ENCODE results near the gene KIF26A. TPM values are rescaled to one million over a fixed set of nuclear protein-coding genes. Genes with fewer than 3 reads are reported as not detected.

KIF26A gene
- total RNA-seq, 3 donors from 2014 or later, result 1.4 to 4.6 (median 2.2) TPM

- Histone ChIP-seq H3K36me3 (no peaks in the 10 kb centered on the region), H3K9me3 (no peaks in the 10 kb centered on the region), H3K4me3 (no peak overlapping the region), H3K27ac (no peak overlapping the region), H3K4me1 (peaks cover 0 to 6% of the 10 kb centered on the region in 2 donors), H3K27me3 (peaks cover 0 to 12% of the 10 kb centered on the region in 2 donors)
- DNase-seq (ENCODE audit: low spot score in 2 of 2), result no peak
- TF ChIP-seq POLR2A (IDR thresholded peaks at IDR 0.05), result no peak
- TF ChIP-seq, protein P1, sequence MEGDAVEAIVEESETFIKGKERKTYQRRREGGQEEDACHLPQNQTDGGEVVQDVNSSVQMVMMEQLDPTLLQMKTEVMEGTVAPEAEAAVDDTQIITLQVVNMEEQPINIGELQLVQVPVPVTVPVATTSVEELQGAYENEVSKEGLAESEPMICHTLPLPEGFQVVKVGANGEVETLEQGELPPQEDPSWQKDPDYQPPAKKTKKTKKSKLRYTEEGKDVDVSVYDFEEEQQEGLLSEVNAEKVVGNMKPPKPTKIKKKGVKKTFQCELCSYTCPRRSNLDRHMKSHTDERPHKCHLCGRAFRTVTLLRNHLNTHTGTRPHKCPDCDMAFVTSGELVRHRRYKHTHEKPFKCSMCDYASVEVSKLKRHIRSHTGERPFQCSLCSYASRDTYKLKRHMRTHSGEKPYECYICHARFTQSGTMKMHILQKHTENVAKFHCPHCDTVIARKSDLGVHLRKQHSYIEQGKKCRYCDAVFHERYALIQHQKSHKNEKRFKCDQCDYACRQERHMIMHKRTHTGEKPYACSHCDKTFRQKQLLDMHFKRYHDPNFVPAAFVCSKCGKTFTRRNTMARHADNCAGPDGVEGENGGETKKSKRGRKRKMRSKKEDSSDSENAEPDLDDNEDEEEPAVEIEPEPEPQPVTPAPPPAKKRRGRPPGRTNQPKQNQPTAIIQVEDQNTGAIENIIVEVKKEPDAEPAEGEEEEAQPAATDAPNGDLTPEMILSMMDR (IDR thresholded peaks at IDR 0.05), result no peak
- no peak for TF ChIP-seq POLR2AphosphoS5 (IDR thresholded peaks at IDR 0.05)
- intact Hi-C loops (cut with DNase I; ENCODE audit: low total_unique reads), result no loop called here
Measured at GRCh38 chr14:104102282-104102914, 36.0 kb upstream of the KIF26A start.

DNA sequence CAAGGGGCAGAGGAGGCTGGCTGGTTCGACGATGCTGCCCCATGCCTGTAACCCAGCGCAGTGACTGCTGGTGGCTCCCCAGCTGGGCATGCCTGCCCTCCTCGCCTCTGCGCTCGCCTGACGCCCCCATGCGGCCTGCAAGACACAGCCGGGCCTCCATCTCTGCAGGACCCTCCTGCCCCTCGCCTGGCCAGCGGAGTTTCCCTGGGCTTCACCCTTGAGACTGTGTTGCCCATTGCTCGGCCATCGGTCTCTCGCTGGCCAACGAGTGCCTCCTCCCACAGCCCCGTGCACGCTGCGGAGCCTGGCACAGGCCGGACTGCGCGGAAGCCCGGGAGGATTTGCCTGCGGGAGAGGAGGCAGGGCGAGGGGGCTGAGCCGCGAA is 35.3 kb upstream of the KIF26A start:
- Histone ChIP-seq H3K27ac (no peak overlapping the region), H3K9me3 (no peaks in the 10 kb centered on the region), H3K27me3 (peaks cover 0 to 14% of the 10 kb centered on the region in 2 donors), H3K4me3 (no peak overlapping the region), H3K4me1 (peaks cover 0 to 6% of the 10 kb centered on the region in 2 donors), H3K36me3 (no peaks in the 10 kb centered on the region)
- intact Hi-C loops (cut with DNase I; ENCODE audit: low total_unique reads), result no loop called here
- TF ChIP-seq, protein P1 (IDR thresholded peaks at IDR 0.05), result no peak
- TF ChIP-seq POLR2AphosphoS5 (IDR thresholded peaks at IDR 0.05), result no peak
- no peak for TF ChIP-seq POLR2A (IDR thresholded peaks at IDR 0.05)
- DNase-seq (ENCODE audit: low spot score in 2 of 2), result no peak

DNA sequence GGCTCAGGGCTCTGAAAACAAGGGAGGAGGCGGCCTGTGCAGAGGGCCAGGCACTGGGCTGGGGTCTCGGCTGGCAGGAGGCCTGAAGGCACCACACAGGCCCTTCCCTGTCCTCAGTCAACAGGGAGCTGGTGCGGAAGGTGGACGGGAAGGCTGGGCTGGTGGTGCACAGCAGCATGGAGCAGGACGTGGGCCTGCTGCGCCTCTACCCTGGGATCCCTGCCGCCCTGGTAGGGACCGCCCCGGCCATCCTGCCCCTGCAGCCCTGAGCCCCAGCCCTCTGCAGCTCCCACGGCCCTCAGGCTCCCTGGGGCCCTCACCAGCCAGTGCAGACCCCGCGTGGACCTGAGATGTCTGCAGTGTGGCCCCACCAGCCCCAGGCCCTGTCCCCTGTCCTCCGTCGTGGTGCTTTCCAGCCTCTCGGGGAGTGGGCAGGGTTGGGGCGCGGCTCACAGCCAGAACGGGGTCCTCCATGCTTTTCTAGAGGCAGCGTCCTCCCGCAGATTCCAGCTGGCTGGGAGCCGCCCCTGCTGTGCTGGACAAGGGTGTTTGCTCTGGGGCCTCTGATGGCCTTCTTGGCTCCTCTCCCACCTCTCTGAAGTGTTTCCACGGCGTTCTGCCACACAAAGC is 34.8 kb upstream of the KIF26A start:
- Histone ChIP-seq H3K4me1 (peaks cover 0 to 6% of the 10 kb centered on the region in 2 donors), H3K4me3 (no peak overlapping the region), H3K27me3 (peaks cover 0 to 19% of the 10 kb centered on the region in 2 donors), H3K27ac (no peak overlapping the region), H3K36me3 (no peaks in the 10 kb centered on the region), H3K9me3 (no peaks in the 10 kb centered on the region)
- TF ChIP-seq POLR2AphosphoS5 (IDR thresholded peaks at IDR 0.05) (no peak), POLR2A (IDR thresholded peaks at IDR 0.05) (no peak)
- intact Hi-C loops (cut with DNase I; ENCODE audit: low total_unique reads), result no loop called here
- DNase-seq (ENCODE audit: low spot score in 2 of 2), result peak in 1 of 2 donors; percentile 41

DNA sequence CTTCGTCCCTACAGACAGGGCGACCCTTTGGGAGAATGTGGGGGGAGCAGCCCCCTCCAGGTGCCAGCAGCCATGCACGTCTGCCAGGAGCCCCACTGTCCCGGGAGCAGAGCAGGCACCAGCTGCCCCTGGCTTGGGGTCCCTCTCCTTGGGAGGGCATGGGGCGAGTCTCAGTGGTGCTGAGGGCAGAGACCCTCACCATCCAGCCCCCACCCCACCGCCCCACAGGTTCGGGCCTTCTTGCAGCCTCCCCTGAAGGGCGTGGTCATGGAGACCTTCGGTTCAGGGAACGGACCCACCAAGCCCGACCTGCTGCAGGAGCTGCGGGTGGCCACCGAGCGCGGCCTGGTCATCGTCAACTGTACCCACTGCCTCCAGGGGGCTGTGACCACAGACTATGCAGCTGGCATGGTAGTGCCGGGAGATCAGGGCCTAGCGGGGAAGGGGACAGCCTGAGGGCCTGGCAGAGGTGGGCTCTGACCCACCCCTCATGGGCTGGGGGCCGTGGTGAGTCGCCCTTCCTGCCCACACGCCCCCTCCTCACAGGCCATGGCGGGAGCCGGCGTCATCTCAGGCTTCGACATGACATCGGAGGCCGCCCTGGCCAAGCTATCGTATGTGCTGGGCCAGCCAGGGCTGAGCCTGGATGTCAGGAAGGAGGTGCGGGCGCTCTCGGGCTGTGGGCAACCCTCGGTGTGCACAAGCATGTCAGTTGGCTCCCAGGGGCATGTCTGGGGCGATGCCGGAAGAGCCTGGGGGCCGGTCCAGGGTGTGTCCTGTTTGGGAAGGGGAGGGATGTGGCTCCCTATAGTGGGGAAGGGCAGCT is 34.1 kb upstream of the KIF26A start:
- Histone ChIP-seq H3K27ac (no peak overlapping the region), H3K36me3 (no peaks in the 10 kb centered on the region), H3K4me3 (no peak overlapping the region), H3K9me3 (no peaks in the 10 kb centered on the region), H3K27me3 (peaks cover 0 to 19% of the 10 kb centered on the region in 2 donors), H3K4me1 (peaks cover 0 to 6% of the 10 kb centered on the region in 2 donors)
- DNase-seq (ENCODE audit: low spot score in 2 of 2), result peak in 1 of 2 donors; percentile 48
- TF ChIP-seq POLR2AphosphoS5 (IDR thresholded peaks at IDR 0.05), result no peak
- no peak for TF ChIP-seq POLR2A (IDR thresholded peaks at IDR 0.05)
- TF ChIP-seq, protein P1 (IDR thresholded peaks at IDR 0.05), result no peak
- intact Hi-C loops (cut with DNase I; ENCODE audit: low total_unique reads), result no loop called here

DNA sequence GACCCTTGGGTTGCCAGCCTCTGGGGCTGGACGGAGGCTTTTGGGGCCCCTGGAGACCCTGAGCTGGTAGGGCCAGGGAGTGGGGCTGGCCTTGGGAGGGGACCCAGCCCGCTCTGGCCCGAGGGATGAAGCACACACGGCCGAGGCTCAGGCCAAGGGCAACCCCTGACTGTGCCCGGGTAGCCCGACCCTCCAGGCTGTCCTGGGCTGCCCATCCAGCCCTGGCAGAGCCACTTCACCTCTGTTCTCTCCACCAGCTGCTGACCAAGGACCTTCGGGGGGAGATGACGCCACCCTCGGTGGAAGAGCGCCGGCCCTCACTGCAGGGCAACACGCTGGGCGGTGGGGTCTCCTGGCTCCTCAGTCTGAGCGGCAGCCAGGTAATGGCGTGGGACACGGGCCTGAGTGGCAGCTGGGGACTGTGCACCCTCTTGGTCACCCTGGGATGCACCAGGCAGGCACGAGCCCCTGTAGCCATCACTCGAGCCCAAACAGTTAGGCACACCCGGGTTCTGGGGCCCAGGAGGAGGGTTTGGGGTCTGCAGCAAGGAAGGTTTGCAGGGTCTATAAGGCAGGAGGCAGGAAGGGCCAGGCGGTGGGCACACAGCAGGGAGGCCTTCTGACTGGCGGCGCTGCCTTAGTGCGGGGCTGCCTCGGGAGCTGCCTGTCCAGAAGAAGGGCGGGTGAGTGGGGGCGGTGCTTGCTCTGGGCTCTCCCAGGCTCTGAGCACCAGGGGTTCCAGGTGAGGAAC is 33.1 kb upstream of the KIF26A start:
- peak in 1 of 2 donors; percentile 47 for DNase-seq (ENCODE audit: low spot score in 2 of 2)
- intact Hi-C loops (cut with DNase I; ENCODE audit: low total_unique reads), result no loop called here
- H3K36me3 ChIP-seq, result no peaks in the 10 kb centered on the region
- H3K9me3 ChIP-seq, result no peaks in the 10 kb centered on the region
- peaks cover 0 to 26% of the 10 kb centered on the region in 2 donors for H3K27me3 ChIP-seq
- H3K4me1 ChIP-seq, result peaks cover 0 to 6% of the 10 kb centered on the region in 2 donors
- no peak for TF ChIP-seq POLR2A (IDR thresholded peaks at IDR 0.05)
- TF ChIP-seq, protein P1 (IDR thresholded peaks at IDR 0.05), result no peak
- no peak for TF ChIP-seq POLR2AphosphoS5 (IDR thresholded peaks at IDR 0.05)
- H3K27ac ChIP-seq, result no peak overlapping the region
- no peak overlapping the region for H3K4me3 ChIP-seq

Data from breast epithelium (tissue), 4 donors.